Measurements from ENCODE around the gene CAPN15.
"Not testable (repeated sequence)": the region's sequence is repeated elsewhere in the genome, so short reads cannot be mapped to it uniquely, and the experiment has no call there.

CAPN15 gene

DNA sequence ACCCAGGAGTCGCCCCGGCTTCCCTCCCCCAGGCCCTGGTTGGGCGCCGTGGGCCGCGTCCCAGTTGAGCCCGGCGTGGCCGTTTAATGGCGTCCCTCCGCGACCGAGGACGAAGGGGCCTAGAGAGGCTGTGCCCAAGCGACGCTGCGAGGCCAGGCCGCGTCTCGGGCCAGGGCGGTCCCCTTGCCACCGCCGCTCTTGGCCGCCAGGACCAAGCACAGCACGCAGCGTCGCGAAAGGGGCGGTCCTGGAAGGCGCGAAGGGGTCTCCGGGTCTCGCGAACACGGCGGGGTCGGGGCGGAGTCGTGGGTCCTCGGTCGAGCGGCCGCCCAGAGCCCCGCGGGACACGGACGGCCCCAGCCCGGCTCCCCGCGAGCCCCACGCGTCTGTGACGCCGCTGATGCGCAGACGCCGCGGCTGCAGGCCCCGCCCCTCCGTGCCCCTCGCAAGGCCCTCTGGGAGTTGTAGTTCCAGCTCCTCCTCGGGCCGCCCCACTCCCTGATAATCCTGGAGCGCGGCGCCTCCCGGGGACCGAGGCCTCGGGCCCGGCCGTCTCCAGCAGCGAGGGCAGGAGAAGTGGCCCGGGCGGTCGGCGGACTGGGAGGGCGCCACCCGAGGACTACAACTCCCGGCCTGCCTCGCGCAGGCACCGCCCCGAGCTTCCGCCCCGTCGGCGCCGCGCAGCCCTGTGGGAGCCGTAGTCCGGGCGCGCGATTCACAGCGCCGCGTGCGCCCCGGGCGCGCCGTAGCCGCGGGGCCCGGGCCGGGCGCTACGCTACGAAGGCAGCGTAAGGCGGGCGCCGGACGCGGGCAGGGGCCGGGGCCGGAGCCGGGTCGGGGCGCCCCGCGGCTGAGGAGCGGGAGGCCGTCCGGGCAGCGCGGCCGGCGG lies at the start of gene CAPN15:
Gene CAPN15, plus strand, starts transcription at position 698 of the 889 bp plus-strand sequence. CDS start 19,127 bp downstream, outside the sequence.
- DNase-seq = peak; percentile 46 to 98 (median 86)

DNA sequence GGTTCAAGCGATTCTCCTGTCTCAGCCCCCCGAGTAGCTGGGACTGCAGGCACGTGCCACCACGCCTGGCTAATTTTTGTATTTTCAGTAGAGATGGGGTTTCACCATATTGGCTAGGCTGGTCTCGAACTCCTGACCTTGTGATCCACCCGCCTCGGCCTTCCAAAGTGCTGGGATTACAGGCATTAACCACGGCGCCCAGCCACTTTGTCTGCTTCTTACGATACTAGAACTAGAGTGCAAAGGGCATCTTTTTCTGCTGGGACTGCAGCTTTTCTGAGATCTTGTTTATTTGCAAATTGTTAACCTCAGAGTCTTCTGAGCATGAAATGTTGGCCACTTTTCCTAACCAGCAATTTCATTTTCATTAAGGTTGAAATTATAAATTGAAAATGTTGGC lies 49.2 kb upstream of the CAPN15 start:
- not testable (repeated sequence) for DNase-seq

- no peak for DNase-seq
Observed at GRCh38 chr16:482468-483185, 44.9 kb upstream of the CAPN15 start.

DNA sequence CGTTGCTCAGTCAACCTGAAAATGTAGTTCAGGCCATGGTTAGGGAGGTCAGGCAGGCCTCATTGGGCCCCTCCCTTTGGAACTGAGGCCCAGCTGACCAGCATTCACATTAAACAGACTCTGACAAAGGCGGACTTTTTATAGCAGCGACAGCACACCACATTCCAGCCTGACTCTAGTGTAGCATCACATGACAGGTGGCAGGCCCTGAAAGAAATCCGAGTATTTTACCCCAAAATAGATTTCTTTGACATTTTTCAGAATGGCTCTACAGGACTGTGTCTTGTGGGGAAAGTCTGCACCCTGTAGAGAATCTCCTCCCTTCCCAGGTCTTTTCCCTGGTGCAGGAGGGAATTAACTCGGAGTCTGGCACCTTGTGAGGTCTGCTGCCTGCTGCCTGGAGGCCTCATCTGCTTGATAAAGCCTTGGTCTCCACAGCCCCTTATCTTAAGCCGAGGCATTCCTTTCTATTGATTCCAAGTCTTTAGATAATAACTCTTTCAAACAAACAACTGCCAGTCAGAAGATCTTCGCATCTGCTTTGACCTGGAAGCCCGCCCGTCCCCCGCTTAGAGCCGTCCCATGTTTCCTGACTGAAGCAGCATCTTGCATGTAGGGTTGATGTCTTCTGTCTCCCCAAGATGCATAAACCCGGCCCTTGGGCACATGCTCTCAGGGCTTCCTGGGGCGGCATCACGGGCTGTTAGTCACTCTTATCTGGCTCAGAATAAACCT lies 44.0 kb upstream of the CAPN15 start:
- DNase-seq = peak in 29 of 58 donors; percentile 18 to 72 (median 40)

GRCh38 chr16:489606-490005 lies 37.9 kb upstream of the CAPN15 start:
- DNase-seq = no peak

DNA sequence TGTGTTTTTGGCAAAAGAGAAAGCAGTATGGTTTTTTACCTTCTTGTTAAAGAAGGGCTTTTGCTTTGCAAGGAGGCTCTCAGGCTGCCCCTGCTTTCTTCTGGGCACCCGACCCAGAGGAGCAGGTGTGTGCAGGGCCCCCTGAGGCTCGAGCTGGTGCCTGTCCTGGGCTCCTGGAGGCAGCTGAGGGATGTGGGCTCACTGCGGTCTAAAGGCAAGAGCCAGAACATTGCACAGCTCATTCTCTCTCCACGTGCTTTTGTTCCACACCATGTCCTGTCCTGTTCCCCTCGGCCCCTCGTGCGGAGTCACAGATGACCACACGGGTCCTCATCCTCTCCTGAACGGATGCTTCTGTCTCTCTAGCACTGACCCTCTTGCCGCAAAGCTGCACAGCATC lies 36.7 kb upstream of the CAPN15 start:
- no peak for DNase-seq

- no peak for DNase-seq
Observed at GRCh38 chr16:491220-491919, 36.1 kb upstream of the CAPN15 start.

- peak in 2 of 58 donors; percentile 31 to 39 for DNase-seq
Observed at GRCh38 chr16:492211-492875, 35.2 kb upstream of the CAPN15 start.

- peak in 5 of 58 donors; percentile 25 to 48 (median 39) for DNase-seq
Observed at GRCh38 chr16:494676-495075, 32.8 kb upstream of the CAPN15 start.

DNA sequence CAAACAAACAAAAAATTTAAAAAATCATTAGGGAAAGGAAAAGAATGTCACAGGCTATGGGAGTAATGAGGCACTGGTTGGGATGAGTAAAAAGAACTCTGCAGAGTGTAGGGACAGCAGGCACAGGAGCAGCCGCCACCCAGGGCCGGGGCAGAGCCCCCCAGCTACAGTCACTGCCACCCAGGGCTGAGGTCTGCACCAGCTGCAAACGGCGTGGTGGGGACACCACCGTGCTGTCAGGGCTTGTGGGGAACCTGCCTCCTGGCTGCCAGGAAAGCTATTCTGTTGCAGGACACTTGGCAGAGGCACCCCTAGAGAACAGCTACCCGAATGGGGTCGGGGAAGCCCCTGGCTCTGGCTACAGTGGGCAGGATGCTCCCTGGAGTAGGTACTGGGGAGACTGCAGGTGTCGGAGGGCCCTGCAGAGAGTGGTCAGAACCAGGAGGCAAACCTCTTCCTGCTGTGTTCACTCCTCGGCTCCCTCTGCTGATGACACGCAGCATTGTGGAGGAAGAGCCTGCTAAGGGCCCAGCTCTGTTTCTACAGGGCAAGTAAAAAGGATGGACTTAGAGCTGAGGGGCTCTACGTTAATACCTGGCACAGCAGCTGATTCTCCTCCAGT lies 32.3 kb upstream of the CAPN15 start:
- DNase-seq = peak in 6 of 58 donors; percentile 0 to 23 (median 20)

DNA sequence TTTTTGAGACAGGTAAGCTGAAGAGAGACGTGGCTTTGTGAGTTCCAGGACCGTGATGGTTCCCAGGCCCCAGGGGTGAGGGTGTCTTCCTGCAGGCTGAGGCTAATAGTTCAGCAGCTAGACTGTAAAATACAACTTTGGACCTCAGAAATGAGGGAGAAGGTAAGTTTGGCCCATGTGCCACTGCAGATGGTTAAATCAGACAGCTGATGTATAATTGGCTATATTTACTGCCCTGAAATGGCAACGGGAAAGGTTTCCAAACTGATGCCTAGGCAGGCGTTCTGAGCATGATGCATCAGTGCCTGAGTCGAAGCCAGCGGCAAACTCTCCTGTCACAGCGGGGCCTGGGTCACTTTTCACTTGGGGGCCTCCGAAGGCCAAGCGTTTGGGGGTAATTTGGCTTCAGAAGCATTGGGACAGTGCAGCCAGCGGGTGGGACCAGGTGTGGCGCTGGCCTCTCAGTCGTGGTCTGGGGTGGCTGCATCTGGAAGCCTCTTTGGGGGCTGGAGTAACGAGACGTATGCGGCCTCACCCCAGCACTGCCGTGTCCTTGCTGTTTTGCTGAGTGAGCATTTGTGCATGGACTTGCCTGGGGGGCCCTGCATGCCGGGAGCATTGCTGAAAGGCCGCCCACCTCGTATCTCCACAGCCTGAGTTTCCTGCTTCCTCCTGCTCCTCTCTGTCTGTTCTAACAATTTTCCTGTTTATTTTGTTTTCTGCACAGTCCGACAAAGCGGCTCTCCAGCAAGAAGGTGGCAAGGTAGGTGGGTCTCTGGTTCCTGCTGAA lies 31.2 kb upstream of the CAPN15 start:
- DNase-seq = no peak

GRCh38 chr16:497258-497657 lies 30.3 kb upstream of the CAPN15 start:
- no peak for DNase-seq

DNA sequence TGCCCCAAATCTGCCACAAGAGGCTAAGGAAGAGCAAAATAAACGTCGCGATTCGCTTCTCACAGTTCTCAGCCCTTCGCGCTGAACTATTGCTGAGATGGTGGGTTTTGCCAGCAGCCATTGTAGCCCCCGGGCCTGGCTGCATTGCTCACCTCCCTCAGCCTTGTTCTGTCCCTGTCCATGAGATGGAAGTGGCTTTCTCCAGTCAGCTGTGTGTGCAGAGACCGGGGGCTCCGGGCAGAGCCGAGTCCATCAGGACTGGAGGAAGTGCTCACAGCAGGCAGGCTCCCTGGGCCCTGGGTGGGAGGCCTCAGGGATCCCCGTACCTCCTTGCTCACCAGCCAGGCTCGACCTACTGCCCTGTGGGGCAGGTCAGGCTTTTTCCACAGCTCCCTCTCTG lies 27.6 kb upstream of the CAPN15 start:
- no peak for DNase-seq

DNA sequence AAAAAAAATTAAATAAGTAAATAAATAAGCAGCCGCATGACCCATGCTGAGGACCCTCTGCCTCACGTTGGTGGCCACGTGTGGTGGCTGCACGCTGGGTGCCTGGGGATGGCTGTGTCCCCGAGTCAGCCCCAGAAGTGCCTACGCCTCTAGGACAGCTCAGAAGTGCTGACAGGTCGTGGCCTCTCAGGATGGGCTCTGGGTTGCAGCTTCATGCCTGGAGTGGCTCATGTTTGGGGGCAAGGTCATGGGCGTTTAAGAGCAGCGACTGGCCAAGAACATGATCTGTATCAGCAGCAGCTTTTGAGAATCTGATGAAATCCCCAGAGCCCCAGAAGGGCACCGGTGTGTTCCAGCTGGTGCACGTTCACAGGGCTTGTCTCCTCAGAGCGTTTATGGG lies 26.8 kb upstream of the CAPN15 start:
- DNase-seq = no peak

GRCh38 chr16:502179-502943 lies 25.2 kb upstream of the CAPN15 start:
- DNase-seq = no peak

DNA sequence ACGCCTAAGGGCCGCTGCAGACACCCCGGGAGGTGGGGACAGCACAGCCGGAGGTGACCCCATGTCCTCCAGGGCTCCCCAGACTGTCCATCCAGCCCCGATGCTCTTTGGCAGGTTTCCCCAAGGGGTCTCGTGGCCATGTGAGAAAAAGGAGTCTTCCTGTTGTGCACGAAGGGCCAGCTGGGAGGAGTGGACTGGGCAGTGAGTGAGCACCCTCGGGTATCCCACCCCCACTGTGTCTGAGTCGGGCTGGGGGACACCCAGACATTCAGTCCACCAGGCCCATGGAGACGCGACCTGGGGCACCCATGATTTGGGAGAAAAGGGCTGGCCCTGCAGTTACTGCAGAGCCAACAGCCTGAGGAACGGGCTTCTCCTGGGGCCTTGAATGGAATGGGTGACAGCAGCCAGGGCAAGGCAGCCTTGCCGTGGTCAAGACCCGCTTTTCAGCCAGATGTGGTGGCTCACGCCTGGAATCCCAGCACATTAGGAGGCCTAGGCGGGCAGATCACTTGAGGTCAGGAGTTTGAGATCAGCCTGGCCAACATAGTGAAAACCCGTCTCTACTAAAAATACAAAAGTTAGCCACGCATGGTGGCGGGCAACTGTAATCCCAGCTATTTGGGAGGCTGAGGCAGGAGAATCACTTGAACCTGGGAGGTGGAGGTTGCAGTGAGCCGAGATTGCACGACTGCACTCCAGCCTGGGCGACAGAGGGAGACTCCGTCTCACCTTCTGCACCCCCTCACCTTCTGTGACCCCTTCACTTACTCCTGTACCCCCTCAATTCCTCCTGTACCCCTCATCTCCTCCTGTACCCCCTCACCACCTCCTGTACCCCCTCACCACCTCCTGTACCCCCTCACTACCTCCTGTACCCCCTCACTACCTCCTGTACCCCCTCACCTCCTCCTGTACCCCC lies 24.1 kb upstream of the CAPN15 start:
- no peak for DNase-seq

Data from anterior cingulate cortex (tissue), 58 donors.